PC-9 (cell line): ENCODE results near the gene SLC44A1.

Experiments
- EZH2 ChIP-seq: fragments of 200-600 bp; sonication (generic); IDR thresholded peaks from 2 replicates; pipeline ENCODE4 v1.8.0; 2017; ENCODE audit warnings: antibody characterized with exemption, low read depth
- TF ChIP-seq, protein P1 (sequence below): fragments of 200-600 bp; sonication (generic); conservative IDR thresholded peaks from 2 replicates; pipeline ENCODE4 v1.6.1; 2017; ENCODE audit warnings: mixed run types, antibody characterized with exemption, mild to moderate bottlenecking, moderate library complexity

DNA sequence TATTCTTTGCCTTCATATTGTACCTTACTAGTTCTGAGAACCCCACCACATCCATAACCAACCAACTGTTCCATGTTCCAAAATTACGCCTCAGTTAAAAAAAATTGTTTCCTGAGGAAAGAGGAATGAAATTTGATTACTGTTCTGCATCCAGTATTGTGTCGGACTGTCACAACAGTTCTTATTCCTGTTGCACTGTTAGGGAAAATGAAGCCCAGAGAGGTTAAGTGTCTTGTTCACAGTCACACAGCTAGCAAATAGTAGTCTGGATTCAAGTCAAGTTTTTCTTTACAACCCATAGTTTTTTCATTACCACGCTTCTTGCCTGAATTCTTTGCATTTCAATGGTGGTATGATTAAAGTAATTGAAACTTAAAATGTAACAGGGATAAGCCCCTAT, 207.7 kb downstream of the SLC44A1 start:
- TF ChIP-seq, protein P1, sequence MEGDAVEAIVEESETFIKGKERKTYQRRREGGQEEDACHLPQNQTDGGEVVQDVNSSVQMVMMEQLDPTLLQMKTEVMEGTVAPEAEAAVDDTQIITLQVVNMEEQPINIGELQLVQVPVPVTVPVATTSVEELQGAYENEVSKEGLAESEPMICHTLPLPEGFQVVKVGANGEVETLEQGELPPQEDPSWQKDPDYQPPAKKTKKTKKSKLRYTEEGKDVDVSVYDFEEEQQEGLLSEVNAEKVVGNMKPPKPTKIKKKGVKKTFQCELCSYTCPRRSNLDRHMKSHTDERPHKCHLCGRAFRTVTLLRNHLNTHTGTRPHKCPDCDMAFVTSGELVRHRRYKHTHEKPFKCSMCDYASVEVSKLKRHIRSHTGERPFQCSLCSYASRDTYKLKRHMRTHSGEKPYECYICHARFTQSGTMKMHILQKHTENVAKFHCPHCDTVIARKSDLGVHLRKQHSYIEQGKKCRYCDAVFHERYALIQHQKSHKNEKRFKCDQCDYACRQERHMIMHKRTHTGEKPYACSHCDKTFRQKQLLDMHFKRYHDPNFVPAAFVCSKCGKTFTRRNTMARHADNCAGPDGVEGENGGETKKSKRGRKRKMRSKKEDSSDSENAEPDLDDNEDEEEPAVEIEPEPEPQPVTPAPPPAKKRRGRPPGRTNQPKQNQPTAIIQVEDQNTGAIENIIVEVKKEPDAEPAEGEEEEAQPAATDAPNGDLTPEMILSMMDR, result no peak
- TF ChIP-seq EZH2, result no peak
